GM19193 (cell line): ENCODE measurements around the gene HMGB4.

ENCODE experiments used
- POLR2A ChIP-seq: IDR thresholded peaks from 4 replicates; pipeline ENCODE4 v1.6.1; 2011; ENCODE audit not compliant: insufficient read depth, insufficient read length; ENCODE audit errors: extremely low read depth

HMGB4 gene

DNA sequence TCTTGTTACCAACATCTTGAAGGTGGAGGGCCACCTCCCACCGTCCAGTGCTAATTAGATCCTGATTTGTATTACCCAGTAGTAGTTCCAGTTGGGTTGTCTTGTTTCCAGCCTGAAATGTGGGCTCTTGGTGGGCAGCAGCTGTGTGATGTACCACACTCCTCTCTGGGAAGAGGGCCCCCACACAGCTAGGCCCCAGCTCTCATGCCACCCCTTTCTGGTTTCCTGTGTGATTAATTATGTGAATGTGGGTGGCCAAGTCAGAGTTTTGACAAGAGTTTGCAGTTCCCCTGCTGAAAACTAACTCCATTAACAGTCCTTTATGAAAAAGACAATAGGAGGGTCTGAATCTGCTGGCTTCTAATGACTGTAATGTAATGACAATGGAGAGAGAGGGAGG, 3.8 kb downstream of the HMGB4 start:
- TF ChIP-seq POLR2A, result no peak

DNA sequence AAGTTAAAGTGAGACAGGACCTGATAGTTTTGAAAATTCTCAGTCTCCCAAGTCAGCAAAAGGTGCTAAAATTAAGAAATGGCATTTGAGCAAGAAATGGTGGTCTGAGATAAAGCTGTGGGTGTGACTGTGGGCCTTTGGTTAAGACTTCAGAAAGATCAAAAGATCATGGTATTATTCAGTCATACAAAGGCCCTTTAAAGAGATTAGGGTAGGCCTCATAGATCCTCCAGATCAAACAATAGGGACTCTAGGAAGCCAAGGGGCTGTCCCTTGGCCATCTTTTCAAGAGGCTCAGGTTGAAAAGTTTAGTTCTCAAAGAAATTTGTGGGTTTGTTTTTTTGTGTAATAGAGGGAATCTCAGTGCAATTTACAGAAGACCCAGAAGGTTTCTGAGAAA, 8.4 kb downstream of the HMGB4 start:
- no peak for TF ChIP-seq POLR2A

GRCh38 chr1:33872683-33873082, 8.8 kb downstream of the HMGB4 start:
- TF ChIP-seq POLR2A, result no peak

DNA sequence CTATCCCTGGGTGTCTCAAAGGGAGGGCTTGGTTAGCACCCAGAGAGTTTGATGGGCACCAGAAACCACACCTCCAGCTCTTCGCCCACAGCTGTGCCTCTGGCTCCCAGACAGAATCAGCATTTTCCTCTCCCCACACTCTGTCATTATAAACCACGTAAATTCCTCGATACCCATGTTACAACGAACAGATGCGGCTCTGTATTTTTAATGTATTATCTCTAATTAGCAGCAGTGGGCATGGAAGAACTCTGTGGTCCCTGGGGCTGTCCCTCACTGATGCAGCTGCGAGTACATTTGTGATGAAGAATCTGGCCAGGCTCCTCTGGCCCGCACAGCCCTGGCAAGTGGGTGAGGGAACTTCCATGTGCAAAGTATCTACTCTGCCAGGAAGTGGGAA, 10.8 kb downstream of the HMGB4 start:
- TF ChIP-seq POLR2A, result no peak

DNA sequence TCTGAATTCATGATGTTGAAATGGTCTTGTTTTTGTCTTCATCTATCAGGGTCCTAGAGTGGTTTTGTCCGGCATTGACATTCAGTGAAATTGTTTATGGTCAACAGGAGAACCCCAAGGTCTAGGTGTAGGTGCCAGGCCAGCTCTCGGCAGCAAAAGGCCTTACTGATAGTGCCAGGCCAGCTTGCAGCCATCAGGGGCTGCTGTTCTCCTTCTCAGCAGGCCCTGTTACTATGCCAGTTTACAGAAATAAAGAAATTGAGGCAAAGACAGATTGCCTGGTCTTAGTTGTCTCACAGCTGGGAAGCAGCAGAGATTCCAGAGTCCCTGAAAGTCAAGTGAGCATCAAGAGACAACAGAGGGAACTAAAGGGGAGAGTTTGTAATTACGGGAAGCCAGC, 12.0 kb downstream of the HMGB4 start:
- no peak for TF ChIP-seq POLR2A

GRCh38 chr1:33876970-33877650, 13.2 kb downstream of the HMGB4 start:
- TF ChIP-seq POLR2A, result no peak

DNA sequence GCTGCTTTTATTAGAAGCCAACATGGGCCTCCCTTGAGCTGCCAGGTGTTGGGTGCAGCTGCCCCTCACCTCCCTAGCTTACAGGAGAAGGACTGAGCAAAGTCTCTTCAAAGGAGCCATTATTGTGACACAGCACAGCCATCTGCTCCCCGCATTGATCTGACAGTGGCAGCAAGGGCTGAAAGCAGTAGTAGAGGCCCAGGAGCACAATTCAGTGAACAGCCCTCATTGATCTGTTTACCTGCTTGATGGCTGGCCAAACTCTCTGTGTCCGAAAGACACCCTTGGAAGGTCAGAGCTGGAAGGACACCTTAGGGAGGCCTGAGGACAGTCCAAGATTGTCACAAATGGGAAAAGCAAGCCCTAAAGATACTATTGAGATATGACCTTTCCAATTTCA, 14.5 kb downstream of the HMGB4 start:
- TF ChIP-seq POLR2A, result no peak

DNA sequence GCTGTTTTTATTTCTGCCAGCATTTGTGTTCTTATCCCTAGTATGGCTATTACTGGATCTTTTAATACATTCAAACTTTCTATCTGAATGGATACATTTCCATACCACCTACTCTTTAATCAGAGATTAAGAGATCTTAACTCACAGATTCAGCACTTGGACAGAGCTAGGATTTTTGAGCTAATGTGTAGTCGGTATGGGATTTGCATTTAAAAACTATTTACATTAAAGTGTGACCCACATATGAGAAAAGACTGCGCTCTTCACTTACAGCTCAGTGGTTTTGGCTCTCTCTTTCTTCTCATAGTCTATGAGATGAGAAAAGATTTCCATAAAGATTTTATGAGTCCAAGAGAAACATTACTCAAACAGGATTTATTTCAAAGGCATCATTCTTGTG, 16.4 kb downstream of the HMGB4 start:
- no peak for TF ChIP-seq POLR2A

- no peak for TF ChIP-seq POLR2A
Observed at GRCh38 chr1:33886496-33886895, 22.6 kb downstream of the HMGB4 start.

- TF ChIP-seq POLR2A, result no peak
Observed at GRCh38 chr1:33893147-33893830, 29.4 kb downstream of the HMGB4 start.

DNA sequence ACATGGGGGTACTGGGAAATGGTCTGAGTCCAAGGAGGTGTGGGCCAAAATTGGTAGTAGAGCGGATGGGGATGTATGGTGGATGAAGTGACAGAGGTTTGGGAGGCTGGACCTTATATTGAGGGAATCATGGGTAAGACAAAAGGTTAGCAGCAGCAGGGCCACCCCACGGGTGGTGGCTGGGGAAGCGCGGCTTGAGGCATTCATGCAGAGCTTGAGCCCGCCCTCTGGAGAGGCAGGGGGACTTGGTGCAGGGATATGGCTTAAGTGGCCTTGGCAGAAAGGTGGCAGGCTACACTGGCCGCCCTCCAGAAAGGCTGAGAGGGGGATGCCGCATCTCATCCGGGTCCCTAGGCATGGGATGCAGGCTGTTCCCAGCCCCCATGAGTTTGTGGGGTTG, 31.5 kb downstream of the HMGB4 start:
- no peak for TF ChIP-seq POLR2A

DNA sequence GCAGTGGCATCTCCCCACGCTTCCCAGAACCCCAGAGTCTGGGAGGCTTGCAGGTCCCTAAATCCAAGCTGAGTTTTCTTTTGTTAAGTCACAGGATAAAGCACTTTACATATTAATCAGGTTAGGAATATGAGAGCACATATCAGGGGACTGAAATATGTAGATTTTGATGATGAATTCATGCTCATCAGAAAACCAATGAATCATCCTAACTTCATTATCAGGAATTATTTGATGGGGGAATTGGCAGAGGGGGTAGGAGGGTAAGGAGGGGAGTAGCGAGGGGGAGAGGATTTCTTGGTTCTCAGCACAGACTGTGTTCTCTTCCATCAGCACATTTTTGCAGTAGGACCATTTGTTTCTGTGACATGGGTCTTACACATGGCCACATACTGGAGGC, 32.1 kb downstream of the HMGB4 start:
- TF ChIP-seq POLR2A, result no peak

GRCh38 chr1:33897092-33897725, 33.3 kb downstream of the HMGB4 start:
- TF ChIP-seq POLR2A, result no peak

- no peak for TF ChIP-seq POLR2A
Observed at GRCh38 chr1:33898406-33898805, 34.5 kb downstream of the HMGB4 start.

DNA sequence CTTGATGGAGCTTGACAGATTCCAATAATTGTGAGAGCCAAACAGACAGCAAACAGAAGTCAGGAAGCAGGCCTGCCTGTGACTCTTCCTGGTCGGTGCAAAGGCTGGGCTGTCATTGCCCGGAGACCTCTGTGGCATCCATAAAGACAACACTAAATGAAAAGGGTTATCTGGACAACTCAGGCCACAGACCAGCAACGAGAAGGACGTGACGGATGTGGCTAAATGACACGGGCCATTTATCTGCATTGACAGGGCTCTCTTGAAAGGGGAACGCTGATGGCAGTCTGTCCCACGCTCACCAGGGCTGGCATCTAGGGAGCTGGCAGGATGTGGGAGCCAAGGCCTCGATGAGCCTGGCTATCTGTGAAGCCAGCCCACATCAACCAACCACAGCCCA, 35.0 kb downstream of the HMGB4 start:
- no peak for TF ChIP-seq POLR2A

DNA sequence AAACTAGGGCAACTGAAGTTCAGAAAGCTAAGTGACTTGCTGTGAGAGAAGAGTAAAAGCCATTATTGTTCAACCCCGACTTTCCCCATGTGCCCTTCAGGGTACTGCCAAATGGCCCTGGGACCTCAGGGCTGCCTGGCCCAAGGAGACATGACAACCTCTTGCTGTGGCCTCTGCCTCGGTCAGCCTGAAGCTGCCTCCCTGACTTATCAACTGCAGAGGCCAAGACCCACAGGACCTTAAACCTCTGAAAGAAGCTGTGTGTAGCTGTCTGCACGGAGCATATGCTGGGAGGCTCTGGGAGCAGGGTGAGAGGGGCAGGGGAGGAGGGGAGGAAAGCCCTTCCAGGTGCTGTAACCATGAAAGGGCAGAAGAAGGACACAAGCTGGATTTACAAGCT, 35.9 kb downstream of the HMGB4 start:
- no peak for TF ChIP-seq POLR2A

DNA sequence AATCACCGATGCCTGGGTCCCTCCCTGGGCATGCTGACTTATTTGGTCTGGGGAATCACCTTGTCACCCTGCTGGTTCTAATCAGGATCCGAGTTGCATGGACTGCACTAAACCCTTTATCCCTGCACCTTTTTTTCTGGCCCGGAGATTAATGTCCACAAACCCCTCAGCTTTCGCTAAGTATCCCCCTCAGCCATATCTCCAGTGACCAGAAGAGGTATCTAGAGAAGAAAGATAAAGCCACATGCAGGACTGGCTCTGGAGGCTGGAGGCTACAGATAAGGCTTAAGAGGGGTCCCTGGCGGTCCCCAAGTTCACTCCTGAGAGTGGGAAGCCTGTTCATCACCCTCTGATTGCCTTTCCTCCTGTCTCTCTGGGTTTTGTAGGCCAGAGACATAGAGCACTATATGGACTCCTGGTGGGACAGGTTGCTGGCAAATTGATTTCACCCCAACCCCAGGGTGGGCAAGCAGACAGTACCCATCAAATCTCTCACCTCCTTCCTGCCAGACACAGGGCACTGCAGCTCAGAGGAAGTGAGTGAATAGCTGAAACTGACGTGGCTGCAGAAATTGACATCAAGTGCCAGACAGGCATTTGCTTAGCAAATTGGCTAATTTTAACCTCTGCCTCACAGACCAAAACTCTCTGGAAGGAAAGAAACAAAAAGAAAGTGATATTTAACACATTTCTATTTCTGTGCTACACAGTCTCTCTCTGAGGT, 38.8 kb downstream of the HMGB4 start:
- no peak for TF ChIP-seq POLR2A

GRCh38 chr1:33903210-33903589, 39.3 kb downstream of the HMGB4 start:
- no peak for TF ChIP-seq POLR2A
